Vagina (tissue), 2 donors: Measurements from ENCODE around the gene CLCF1. TPM values are rescaled to one million over a fixed set of nuclear protein-coding genes. Genes with fewer than 3 reads are reported as not detected.

ENCODE experiments used
- DNase-seq, 2 donors: peaks; one replicate each; pipeline ENCODE4 v3.0.0-alpha.2; 2017; ENCODE audit errors: extremely low spot score in 2 of 2
- H3K27ac ChIP-seq: fragments of 200-600 bp; sonication (generic); one replicate; pipeline ENCODE4 v1.5.1; 2019
- H3K27me3 ChIP-seq: fragments of 200-600 bp; sonication (generic); one replicate; pipeline ENCODE4 v1.5.1; 2019
- H3K36me3 ChIP-seq, 2 donors: fragments of 200-600 bp; sonication (generic); one replicate each; pipeline ENCODE4 v1.5.1; 2017 to 2019
- H3K4me1 ChIP-seq: fragments of 200-600 bp; sonication (generic); one replicate; pipeline ENCODE4 v1.5.1; 2019
- H3K4me3 ChIP-seq, 2 donors: fragments of 200-600 bp; sonication (generic); 1 replicate in 1 of 2; 2 replicates in 1 of 2; pipeline ENCODE4 v1.5.1; 2016 to 2019
- H3K9me3 ChIP-seq: fragments of 200-600 bp; sonication (generic); one replicate; pipeline ENCODE4 v1.5.1; 2019
- CTCF ChIP-seq, 3 experiments: fragments of 450-650 bp in 2 of 3; fragments of 200-600 bp in 1 of 3; sonication (generic) in 1 of 3; IDR thresholded peaks; one replicate each; pipeline ENCODE4 v1.5.1; 2017 to 2019; ENCODE audit warnings: antibody characterized with exemption in 3 of 3, mild to moderate bottlenecking in 2 of 3, moderate library complexity in 2 of 3
- POLR2A ChIP-seq, 2 donors: fragments of 450-650 bp; IDR thresholded peaks; one replicate each; pipeline ENCODE4 v1.6.1; 2017; ENCODE audit warnings: antibody characterized with exemption in 2 of 2, mild to moderate bottlenecking in 2 of 2, moderate library complexity in 2 of 2
- POLR2AphosphoS5 ChIP-seq, 2 donors: sonication (generic); formaldehyde crosslinking; IDR thresholded peaks; one replicate each; pipeline ENCODE4 v1.9.0; 2017; ENCODE audit warnings: antibody characterized with exemption in 2 of 2, mild to moderate bottlenecking in 2 of 2, low read depth in 1 of 2; ENCODE audit not compliant: insufficient read depth in 1 of 2
- intact Hi-C: fragments of 100-400 bp; cut with DNase I; formaldehyde crosslinking; loops from one replicate; pipeline ENCODE4 v1.15.1; 2023
- total RNA-seq: library from RNA; depleted of rRNA; stranded (reverse); fragments of >200 nt; gene quantifications from one replicate; pipeline ENCODE4 v1.2.3, GENCODE V29; 2016

The CLCF1 gene
- total RNA-seq, 1 donor from 2014 or later, result 20.6 TPM

- H3K27ac ChIP-seq, result no peak overlapping the region
- no peak overlapping the region for H3K4me3 ChIP-seq
- DNase-seq, result no peak
- intact Hi-C loops, result no loop called here
- no peaks in the 10 kb centered on the region for H3K27me3 ChIP-seq
- peaks cover 0 to 16% of the 10 kb centered on the region in 2 donors for H3K36me3 ChIP-seq
- H3K4me1 ChIP-seq, result peaks cover 34% of the 10 kb centered on the region
- H3K9me3 ChIP-seq, result no peaks in the 10 kb centered on the region
- TF ChIP-seq POLR2A (IDR thresholded peaks at IDR 0.05), result no peak
- TF ChIP-seq CTCF (IDR thresholded peaks at IDR 0.05), result no peak
- no peak for TF ChIP-seq POLR2AphosphoS5 (IDR thresholded peaks at IDR 0.05; ENCODE audit: insufficient read depth in 1 of 2, low read depth in 1 of 2)
Measured at GRCh38 chr11:67393437-67393836, 20.0 kb upstream of the CLCF1 start.

GRCh38 chr11:67392183-67392715 lies 18.9 kb upstream of the CLCF1 start:
- TF ChIP-seq CTCF (IDR thresholded peaks at IDR 0.05), result no peak
- TF ChIP-seq POLR2AphosphoS5 (IDR thresholded peaks at IDR 0.05; ENCODE audit: insufficient read depth in 1 of 2, low read depth in 1 of 2), result no peak
- no peak for TF ChIP-seq POLR2A (IDR thresholded peaks at IDR 0.05)
- Histone ChIP-seq H3K4me3 (peak overlapping the region; percentile 85 to 93), H3K4me1 (peaks cover 27% of the 10 kb centered on the region), H3K36me3 (peaks cover 0 to 4% of the 10 kb centered on the region in 2 donors), H3K27me3 (no peaks in the 10 kb centered on the region), H3K9me3 (no peaks in the 10 kb centered on the region), H3K27ac (peak overlapping the region; percentile 80)
- DNase-seq, result no peak
- intact Hi-C loops, result no loop called here

GRCh38 chr11:67391304-67392182 lies 18.1 kb upstream of the CLCF1 start, which contains the start of gene RAD9A:
TSS of gene RAD9A (plus strand) at chr11:67391986. CDS start at chr11:67392045, 59 bp downstream.
- Histone ChIP-seq H3K27me3 (no peaks in the 10 kb centered on the region), H3K4me3 (peak within 1 kb of the TSS; percentile 85 to 93), H3K36me3 (no peaks in the 10 kb centered on the region), H3K4me1 (peaks cover 20% of the 10 kb centered on the region), H3K9me3 (no peaks in the 10 kb centered on the region), H3K27ac (peak within 1 kb of the TSS; percentile 80)
- TF ChIP-seq POLR2A (IDR thresholded peaks at IDR 0.05), result peak in 1 of 2 donors; percentile 21
- TF ChIP-seq POLR2AphosphoS5 (IDR thresholded peaks at IDR 0.05; ENCODE audit: insufficient read depth in 1 of 2, low read depth in 1 of 2), result peak; percentile 78 to 88
- no peak for TF ChIP-seq CTCF (IDR thresholded peaks at IDR 0.05)
- DNase-seq, result peak in 1 of 2 donors; percentile 96
- intact Hi-C loops, result loop anchor here (1.0 kb wide), 1 partner anchor 117 kb away; the partner anchor contains the start of gene CDK2AP2

- TF ChIP-seq POLR2A (IDR thresholded peaks at IDR 0.05) (no peak), POLR2AphosphoS5 (IDR thresholded peaks at IDR 0.05; ENCODE audit: insufficient read depth in 1 of 2, low read depth in 1 of 2) (no peak), CTCF (IDR thresholded peaks at IDR 0.05) (no peak)
- DNase-seq, result no peak
- peaks cover 19% of the 10 kb centered on the region for H3K4me1 ChIP-seq
- H3K4me3 ChIP-seq, result peak overlapping the region; percentile 85 to 93
- H3K36me3 ChIP-seq, result no peaks in the 10 kb centered on the region
- intact Hi-C loops, result loop anchor here (1.0 kb wide), 1 partner anchor 117 kb away; the partner anchor contains the start of gene CDK2AP2
- H3K27me3 ChIP-seq, result no peaks in the 10 kb centered on the region
- no peaks in the 10 kb centered on the region for H3K9me3 ChIP-seq
- H3K27ac ChIP-seq, result peak overlapping the region; percentile 80
Measured at GRCh38 chr11:67390947-67391303, 17.5 kb upstream of the CLCF1 start.
